Mucosa of stomach (tissue), 1 donor: Measurements from ENCODE around the gene HIGD1A.

Experiments
- H3K27me3 ChIP-seq: one replicate; pipeline ENCODE4 v1.7.0; 2013; ENCODE audit warnings: mild to moderate bottlenecking, low read length; ENCODE audit not compliant: control insufficient read depth, insufficient read depth
- H3K36me3 ChIP-seq: one replicate; pipeline ENCODE4 v1.7.0; 2013; ENCODE audit warnings: low read length; ENCODE audit not compliant: control insufficient read depth, insufficient read depth
- H3K4me1 ChIP-seq: one replicate; pipeline ENCODE4 v1.7.0; 2013; ENCODE audit warnings: mild to moderate bottlenecking, low read length; ENCODE audit not compliant: control insufficient read depth, insufficient read depth
- H3K4me3 ChIP-seq: one replicate; pipeline ENCODE4 v1.7.0; 2013; ENCODE audit warnings: low read length
- H3K9ac ChIP-seq: one replicate; pipeline ENCODE4 v1.7.0; 2013; ENCODE audit warnings: mild to moderate bottlenecking, low read length, moderate library complexity
- H3K9me3 ChIP-seq: one replicate; pipeline ENCODE4 v1.7.0; 2013; ENCODE audit warnings: mild to moderate bottlenecking, low read length, moderate library complexity; ENCODE audit not compliant: control insufficient read depth
- donor health status: Pancreatic carcinoma.

The HIGD1A gene

DNA sequence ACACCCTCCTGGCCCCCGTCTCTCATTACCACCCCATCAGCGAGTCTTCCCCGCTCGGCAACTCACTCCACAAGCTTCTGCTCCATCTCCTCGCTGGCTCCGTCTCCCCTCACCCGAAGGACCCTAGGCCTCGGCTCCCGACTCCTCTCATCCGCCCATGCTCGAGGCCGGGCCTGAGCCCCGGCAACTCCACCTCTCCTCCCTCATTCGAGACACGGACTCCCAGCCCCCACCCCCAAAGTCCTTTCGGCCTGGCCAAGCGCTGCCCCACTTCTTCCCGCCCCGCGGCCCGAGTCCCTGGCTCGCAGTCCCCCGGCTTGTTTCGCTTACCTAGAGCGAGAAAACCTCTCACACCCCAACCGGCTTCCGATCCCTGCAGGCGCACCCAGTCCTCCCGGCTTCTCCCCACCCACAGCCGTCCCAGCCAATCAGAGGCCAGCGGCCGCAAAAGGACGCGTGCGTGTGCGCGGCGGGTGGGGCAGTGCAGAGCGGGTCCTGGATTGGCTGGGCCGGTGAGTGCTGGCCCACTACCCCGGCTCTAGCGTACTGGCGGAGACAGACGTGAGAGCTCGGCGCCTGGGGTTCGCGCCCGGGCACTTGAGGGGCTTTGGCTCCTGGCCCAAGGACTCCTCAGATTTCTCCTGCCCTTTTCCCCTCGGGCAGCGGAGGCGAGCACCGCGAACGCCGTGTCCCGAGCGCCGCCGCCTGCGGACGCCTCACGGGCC, at the start of gene HIGD1A:
HIGD1A (minus strand) TSS at position 385 of the 725 bp plus-strand sequence. CDS start 10,237 bp downstream, outside the sequence.
- no peaks in the 10 kb centered on the region for H3K27me3 ChIP-seq
- peak within 1 kb of the TSS; percentile 59 for H3K4me3 ChIP-seq
- H3K4me1 ChIP-seq: peaks cover 21% of the 10 kb centered on the region
- no peaks in the 10 kb centered on the region for H3K9me3 ChIP-seq
- no peaks in the 10 kb centered on the region for H3K36me3 ChIP-seq
- H3K9ac ChIP-seq: peak within 1 kb of the TSS; percentile 100

DNA sequence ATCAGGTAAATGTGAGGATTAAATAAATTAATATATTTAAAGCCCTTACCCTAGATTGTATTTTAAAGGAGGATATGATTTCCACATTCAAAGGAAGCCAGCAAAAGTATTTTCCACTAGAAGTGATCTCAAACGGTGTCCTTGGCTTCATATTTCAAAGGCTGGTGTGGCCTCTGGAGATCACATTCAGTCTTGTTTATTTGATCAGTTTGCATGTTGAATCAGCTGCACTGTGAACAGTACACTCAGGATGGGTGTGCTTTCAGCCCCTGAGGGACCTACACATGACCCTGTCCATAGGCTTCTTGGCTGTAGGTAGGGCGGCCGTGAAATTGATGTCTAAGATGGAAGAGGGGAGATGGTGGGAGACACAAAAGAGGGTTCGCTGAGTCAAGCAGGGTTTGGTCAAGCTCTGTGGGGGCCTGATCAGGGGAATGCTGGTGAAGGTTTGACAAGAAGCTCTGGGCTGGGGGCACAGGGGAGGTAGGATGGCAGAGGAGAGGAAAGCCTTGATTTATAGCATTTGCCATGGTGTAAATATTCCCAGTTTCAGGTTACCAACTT, 49.5 kb upstream of the HIGD1A start:
- Histone ChIP-seq H3K4me1 (peaks cover 23% of the 10 kb centered on the region), H3K36me3 (no peaks in the 10 kb centered on the region), H3K4me3 (no peak overlapping the region), H3K9me3 (no peaks in the 10 kb centered on the region), H3K27me3 (no peaks in the 10 kb centered on the region), H3K9ac (no peak overlapping the region)

GRCh38 chr3:42853056-42853455, 48.8 kb upstream of the HIGD1A start:
- Histone ChIP-seq H3K4me3 (no peak overlapping the region), H3K27me3 (no peaks in the 10 kb centered on the region), H3K9me3 (no peaks in the 10 kb centered on the region), H3K9ac (no peak overlapping the region), H3K4me1 (peaks cover 26% of the 10 kb centered on the region), H3K36me3 (no peaks in the 10 kb centered on the region)

DNA sequence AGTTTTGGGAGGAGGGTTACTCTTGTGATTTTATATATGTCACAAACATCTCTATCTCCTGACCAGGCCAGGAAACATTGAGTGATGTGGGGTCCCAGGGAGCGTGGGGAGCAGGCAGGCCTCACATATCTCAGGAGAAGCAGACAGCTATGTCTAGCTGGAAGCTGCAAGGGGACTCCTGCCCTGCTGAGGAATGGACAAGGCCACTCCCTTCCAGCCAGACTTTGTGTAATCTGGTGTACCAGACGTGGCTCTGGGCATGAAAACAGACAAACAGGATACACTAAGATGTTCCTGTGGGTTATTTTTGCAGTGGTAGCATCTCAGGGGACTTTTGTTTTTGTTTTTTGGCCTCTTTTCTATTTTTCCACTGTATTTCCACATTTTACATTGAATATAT, 48.2 kb upstream of the HIGD1A start:
- no peaks in the 10 kb centered on the region for H3K9me3 ChIP-seq
- no peaks in the 10 kb centered on the region for H3K36me3 ChIP-seq
- H3K4me3 ChIP-seq: no peak overlapping the region
- H3K4me1 ChIP-seq: peaks cover 26% of the 10 kb centered on the region
- no peak overlapping the region for H3K9ac ChIP-seq
- no peaks in the 10 kb centered on the region for H3K27me3 ChIP-seq

GRCh38 chr3:42851228-42851834, 47.0 kb upstream of the HIGD1A start:
- no peaks in the 10 kb centered on the region for H3K36me3 ChIP-seq
- peaks cover 32% of the 10 kb centered on the region for H3K4me1 ChIP-seq
- no peaks in the 10 kb centered on the region for H3K9me3 ChIP-seq
- H3K27me3 ChIP-seq: no peaks in the 10 kb centered on the region
- no peak overlapping the region for H3K4me3 ChIP-seq
- no peak overlapping the region for H3K9ac ChIP-seq

DNA sequence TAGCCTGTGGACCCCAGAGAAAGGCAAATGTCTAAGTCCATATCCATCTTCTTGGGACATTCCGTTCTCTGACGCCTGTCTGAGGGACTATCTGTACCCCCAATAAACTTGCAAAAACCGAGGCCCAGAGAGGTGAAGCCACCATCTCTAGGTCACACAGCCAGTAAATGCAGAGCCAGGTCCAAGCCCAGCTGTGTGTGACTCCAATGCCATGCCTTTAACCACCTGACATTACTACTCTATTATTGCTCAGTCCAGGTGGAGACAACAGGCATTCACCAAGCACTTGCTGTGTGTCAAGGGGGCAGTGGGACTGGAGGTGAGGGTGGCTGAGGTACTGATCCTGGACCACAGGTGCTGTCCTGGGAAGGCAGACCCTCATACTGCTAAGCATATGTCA, 46.0 kb upstream of the HIGD1A start:
- H3K27me3 ChIP-seq: no peaks in the 10 kb centered on the region
- H3K9me3 ChIP-seq: no peaks in the 10 kb centered on the region
- H3K9ac ChIP-seq: no peak overlapping the region
- H3K4me1 ChIP-seq: peaks cover 23% of the 10 kb centered on the region
- H3K36me3 ChIP-seq: no peaks in the 10 kb centered on the region
- no peak overlapping the region for H3K4me3 ChIP-seq

DNA sequence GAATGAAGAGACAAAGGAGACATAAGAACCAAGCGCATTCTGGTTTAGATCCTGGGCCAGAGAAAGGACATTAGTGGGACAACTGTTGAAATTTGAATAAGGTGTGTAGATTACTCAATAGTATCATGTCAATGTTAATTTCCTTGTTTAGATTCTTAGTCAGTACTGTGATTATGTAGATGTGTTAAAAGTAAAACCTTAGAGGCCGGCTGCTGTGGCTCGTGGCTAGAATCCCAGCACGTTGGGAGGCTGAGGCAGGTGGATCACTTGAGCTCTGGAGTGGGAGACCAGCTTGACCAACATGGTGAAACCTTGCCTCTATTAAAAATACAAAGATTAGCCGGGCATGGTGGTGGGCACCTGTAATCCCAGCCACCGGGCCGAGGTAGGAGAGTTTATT, 44.7 kb upstream of the HIGD1A start:
- Histone ChIP-seq H3K4me3 (no peak overlapping the region), H3K27me3 (no peaks in the 10 kb centered on the region), H3K9ac (no peak overlapping the region), H3K4me1 (peaks cover 22% of the 10 kb centered on the region), H3K9me3 (no peaks in the 10 kb centered on the region), H3K36me3 (no peaks in the 10 kb centered on the region)

GRCh38 chr3:42847731-42848130, 43.4 kb upstream of the HIGD1A start:
- no peaks in the 10 kb centered on the region for H3K27me3 ChIP-seq
- H3K4me3 ChIP-seq: no peak overlapping the region
- no peak overlapping the region for H3K9ac ChIP-seq
- no peaks in the 10 kb centered on the region for H3K9me3 ChIP-seq
- H3K36me3 ChIP-seq: no peaks in the 10 kb centered on the region
- peaks cover 31% of the 10 kb centered on the region for H3K4me1 ChIP-seq

DNA sequence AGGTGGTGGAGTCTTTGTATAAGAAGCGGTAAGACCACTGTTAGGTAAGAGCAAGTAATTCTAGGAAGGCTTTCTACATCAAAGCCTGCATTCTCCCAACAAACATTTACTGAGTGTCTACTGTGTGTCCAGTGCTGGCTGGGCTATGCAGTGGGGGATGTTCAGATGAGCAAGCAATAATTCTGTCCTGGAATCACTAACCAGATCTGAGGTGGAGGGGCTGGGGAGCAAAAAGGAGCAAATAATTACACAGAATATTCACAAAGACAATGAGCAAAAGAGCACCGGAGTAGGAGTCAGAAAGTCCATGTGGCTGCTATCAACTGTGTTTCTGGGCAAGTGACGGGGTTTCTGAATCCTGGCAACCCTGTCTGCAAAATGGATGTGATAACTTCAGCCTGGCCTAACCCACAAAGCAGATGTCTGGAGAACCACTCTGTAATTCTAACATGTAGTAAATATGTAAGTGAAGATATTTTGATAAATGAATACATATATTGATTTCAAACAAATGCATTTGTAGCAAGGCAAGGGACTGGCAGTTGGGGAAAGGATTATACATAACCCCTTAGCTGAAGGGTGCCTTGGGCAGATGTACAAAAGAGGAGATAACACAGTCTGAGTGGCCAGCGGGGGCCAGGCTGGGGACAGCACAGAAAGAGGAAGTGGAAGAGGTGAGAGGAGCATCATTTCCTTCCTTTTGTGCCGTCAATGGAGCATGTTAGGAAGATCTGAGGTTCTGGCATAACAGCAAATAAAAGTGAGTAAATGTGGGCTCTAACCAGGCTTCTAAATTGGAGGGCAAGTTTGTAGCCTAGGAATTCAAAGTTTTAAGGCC, 42.6 kb upstream of the HIGD1A start:
- H3K9me3 ChIP-seq: no peaks in the 10 kb centered on the region
- H3K9ac ChIP-seq: no peak overlapping the region
- H3K36me3 ChIP-seq: no peaks in the 10 kb centered on the region
- H3K4me3 ChIP-seq: no peak overlapping the region
- peaks cover 23% of the 10 kb centered on the region for H3K4me1 ChIP-seq
- no peaks in the 10 kb centered on the region for H3K27me3 ChIP-seq

- Histone ChIP-seq H3K4me3 (no peak overlapping the region), H3K9ac (no peak overlapping the region), H3K27me3 (no peaks in the 10 kb centered on the region), H3K9me3 (no peaks in the 10 kb centered on the region), H3K36me3 (no peaks in the 10 kb centered on the region), H3K4me1 (peaks cover 23% of the 10 kb centered on the region)
These were observed 40.5 kb upstream of the HIGD1A start for GRCh38 chr3:42844815-42845214.

DNA sequence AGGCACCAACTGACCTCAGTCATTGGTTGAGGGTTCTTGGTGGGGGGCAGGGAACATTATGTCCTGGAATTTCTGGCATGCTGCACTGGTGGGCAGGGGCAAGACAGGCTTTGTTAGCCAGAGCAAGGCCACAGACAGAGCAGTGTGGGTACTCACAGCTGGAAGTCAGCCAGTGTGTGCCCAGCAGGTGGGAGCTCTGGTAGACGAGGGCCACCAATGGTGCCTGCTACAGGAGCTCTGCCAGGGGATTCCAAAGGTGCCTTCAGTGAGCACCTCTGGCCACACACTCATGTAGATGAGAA, 40.1 kb upstream of the HIGD1A start:
- H3K36me3 ChIP-seq: no peaks in the 10 kb centered on the region
- H3K4me3 ChIP-seq: no peak overlapping the region
- H3K9me3 ChIP-seq: no peaks in the 10 kb centered on the region
- no peak overlapping the region for H3K9ac ChIP-seq
- peaks cover 23% of the 10 kb centered on the region for H3K4me1 ChIP-seq
- no peaks in the 10 kb centered on the region for H3K27me3 ChIP-seq
